H1 (cell line): ENCODE data around the gene DHCR7.
"Not testable (repeated sequence)": the region's sequence is repeated elsewhere in the genome, so short reads cannot be mapped to it uniquely, and the experiment has no call there.

ENCODE experiments used
- ATF2 ChIP-seq: IDR thresholded peaks from 2 replicates; pipeline ENCODE4 v1.6.1; 2012; ENCODE audit warnings: low read length, inconsistent platforms
- CREB1 ChIP-seq: IDR thresholded peaks from 2 replicates; pipeline ENCODE4 v1.6.1; 2012; ENCODE audit warnings: inconsistent platforms
- EP300 ChIP-seq, 2 experiments: IDR thresholded peaks; 1 replicate in 1 of 2; 2 replicates in 1 of 2; pipeline ENCODE4 v1.6.1; 2011 to 2012; ENCODE audit warnings: low read depth in 2 of 2, low read length in 2 of 2, mild to moderate bottlenecking in 2 of 2, borderline replicate concordance in 1 of 2, inconsistent platforms in 1 of 2, moderate library complexity in 1 of 2
- EZH2 ChIP-seq: fragments of 200-600 bp; sonication (generic); IDR thresholded peaks from 2 replicates; pipeline ENCODE4 v1.7.1; 2012; ENCODE audit warnings: low read depth, mild to moderate bottlenecking, moderate library complexity, low read length, inconsistent platforms; ENCODE audit not compliant: severe bottlenecking
- KDM5A ChIP-seq: fragments of 200-600 bp; IDR thresholded peaks from 2 replicates; pipeline ENCODE4 v1.7.1; 2012; ENCODE audit warnings: mild to moderate bottlenecking, low read length, inconsistent platforms, mixed read lengths
- POLR2A ChIP-seq, 2 experiments: IDR thresholded peaks; 1 replicate in 1 of 2; 2 replicates in 1 of 2; pipeline ENCODE4 v1.6.1; 2011; ENCODE audit warnings: low read depth in 2 of 2, low read length in 2 of 2, mild to moderate bottlenecking in 2 of 2; ENCODE audit errors: control extremely low read depth in 1 of 2
- POU5F1 ChIP-seq: IDR thresholded peaks from 2 replicates; pipeline ENCODE4 v1.6.1; 2011; ENCODE audit warnings: low read depth, mild to moderate bottlenecking, low read length, moderate library complexity
- RFX5 ChIP-seq: IDR thresholded peaks from 2 replicates; pipeline ENCODE4 v1.6.1; 2011; ENCODE audit warnings: low read depth, low read length, improper control_type of control experiment, borderline replicate concordance
- SP1 ChIP-seq: IDR thresholded peaks from 2 replicates; pipeline ENCODE4 v1.6.1; 2011; ENCODE audit warnings: low read depth, low read length
- SRF ChIP-seq: IDR thresholded peaks from 2 replicates; pipeline ENCODE4 v1.6.1; 2011; ENCODE audit warnings: mild to moderate bottlenecking, low read depth, low read length, moderate library complexity
- TEAD4 ChIP-seq: IDR thresholded peaks from 2 replicates; pipeline ENCODE4 v1.6.1; 2012; ENCODE audit warnings: low read depth, low read length, inconsistent platforms, mixed read lengths
- TF ChIP-seq, protein P1 (sequence below), 3 experiments: IDR thresholded peaks; 1 replicate in 2 of 3; 2 replicates in 1 of 3; pipeline versions ENCODE4 v1.5.1 to v1.6.1; 2011; ENCODE audit warnings: low read length in 3 of 3, mild to moderate bottlenecking in 3 of 3, inconsistent platforms in 2 of 3, low read depth in 1 of 3, moderate library complexity in 1 of 3; ENCODE audit not compliant: insufficient read depth in 1 of 3; ENCODE audit errors: control extremely low read depth in 1 of 3

- not testable (repeated sequence) for TF ChIP-seq SP1; CREB1; SRF; KDM5A; EZH2; ATF2; RFX5; EP300 (IDR thresholded peaks at IDR 0.05; ENCODE audit: borderline replicate concordance in 1 of 2, low read depth in 2 of 2, low read length in 2 of 2); POLR2A (IDR thresholded peaks at IDR 0.05; ENCODE audit: control extremely low read depth in 1 of 2, low read depth in 2 of 2, low read length in 2 of 2); POU5F1; TEAD4
- TF ChIP-seq, protein P1, sequence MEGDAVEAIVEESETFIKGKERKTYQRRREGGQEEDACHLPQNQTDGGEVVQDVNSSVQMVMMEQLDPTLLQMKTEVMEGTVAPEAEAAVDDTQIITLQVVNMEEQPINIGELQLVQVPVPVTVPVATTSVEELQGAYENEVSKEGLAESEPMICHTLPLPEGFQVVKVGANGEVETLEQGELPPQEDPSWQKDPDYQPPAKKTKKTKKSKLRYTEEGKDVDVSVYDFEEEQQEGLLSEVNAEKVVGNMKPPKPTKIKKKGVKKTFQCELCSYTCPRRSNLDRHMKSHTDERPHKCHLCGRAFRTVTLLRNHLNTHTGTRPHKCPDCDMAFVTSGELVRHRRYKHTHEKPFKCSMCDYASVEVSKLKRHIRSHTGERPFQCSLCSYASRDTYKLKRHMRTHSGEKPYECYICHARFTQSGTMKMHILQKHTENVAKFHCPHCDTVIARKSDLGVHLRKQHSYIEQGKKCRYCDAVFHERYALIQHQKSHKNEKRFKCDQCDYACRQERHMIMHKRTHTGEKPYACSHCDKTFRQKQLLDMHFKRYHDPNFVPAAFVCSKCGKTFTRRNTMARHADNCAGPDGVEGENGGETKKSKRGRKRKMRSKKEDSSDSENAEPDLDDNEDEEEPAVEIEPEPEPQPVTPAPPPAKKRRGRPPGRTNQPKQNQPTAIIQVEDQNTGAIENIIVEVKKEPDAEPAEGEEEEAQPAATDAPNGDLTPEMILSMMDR (IDR thresholded peaks at IDR 0.05; ENCODE audit: control extremely low read depth in 1 of 3, insufficient read depth in 1 of 3, low read depth in 1 of 3, low read length in 3 of 3) = not testable (repeated sequence)
Measured at GRCh38 chr11:71422318-71422717, 25.9 kb downstream of the DHCR7 start.
